Kidney tubule cell (primary cell): ENCODE measurements around the gene FOXC2.
"Not testable (repeated sequence)": the region's sequence is repeated elsewhere in the genome, so short reads cannot be mapped to it uniquely, and the experiment has no call there.

ENCODE experiments used
- DNase-seq: peaks from one replicate; pipeline ENCODE4 v3.0.0-alpha.2; 2018; ENCODE audit warnings: low spot score

FOXC2 gene

GRCh38 chr16:86573646-86574508, 7.2 kb downstream of the FOXC2 start:
- DNase-seq = no peak

DNA sequence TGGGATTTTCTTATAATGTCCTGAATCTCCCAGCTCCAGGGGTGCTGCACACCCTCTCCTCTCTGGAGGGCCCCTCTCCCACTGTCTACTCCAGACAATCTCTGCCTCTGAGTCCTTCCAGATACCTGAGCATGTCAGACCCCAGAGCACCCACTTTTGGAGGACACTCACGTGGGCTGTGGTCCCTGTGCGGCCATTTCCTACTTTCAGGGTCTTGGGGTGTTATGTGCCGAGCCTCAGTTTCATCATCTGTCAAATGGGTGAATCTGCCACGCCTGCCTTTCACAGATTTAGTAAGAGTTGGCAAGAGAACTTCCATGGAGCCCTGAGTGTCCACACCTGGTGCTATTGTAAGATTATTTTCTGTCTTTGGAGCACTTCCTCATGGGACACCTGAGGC, 8.0 kb downstream of the FOXC2 start:
- no peak for DNase-seq

GRCh38 chr16:86575095-86575685, 8.6 kb downstream of the FOXC2 start:
- no peak for DNase-seq

DNA sequence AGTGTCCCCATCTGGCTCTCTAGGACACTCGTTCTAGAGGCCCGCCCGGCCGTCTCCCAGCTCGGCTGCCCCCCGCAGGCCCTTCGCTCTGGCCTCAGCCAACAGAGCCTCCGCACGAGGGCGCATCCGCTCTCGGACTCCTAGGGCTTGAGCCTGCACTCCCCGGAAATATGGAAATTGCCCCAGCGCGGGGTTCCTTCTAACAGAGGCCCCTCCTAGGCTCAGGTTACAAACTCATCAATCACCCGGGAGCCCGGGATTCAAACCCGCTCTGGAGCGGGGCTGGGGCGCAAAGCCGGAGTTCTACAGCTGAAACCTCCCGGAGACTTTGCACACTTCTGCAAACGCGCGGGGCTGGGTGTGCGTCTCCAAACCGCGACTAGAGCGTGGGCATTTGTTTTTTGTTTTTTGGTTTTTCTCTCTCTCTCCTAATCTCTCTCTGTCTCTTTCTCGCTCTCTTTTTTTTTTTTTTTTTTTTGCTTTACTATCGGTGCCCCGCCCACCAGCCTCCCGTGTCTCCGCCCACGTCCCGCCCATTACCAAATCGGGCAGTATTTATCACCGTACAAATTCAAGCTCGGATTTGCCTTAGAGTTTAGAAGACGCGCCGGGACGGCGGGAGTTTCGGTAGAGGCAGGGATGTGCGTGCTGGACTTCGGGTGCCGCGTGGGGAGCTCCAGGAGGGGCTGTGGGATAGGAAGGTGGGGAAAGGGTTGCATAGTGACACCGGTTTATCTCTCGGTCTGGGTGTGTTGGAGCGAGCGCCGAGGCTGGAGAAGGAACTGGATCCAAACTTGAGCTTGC, 9.3 kb downstream of the FOXC2 start:
- DNase-seq = peak; percentile 91

- peak; percentile 43 for DNase-seq
Observed at GRCh38 chr16:86576591-86577313, 10.1 kb downstream of the FOXC2 start.

- DNase-seq = no peak
Observed at GRCh38 chr16:86577314-86577971, 10.8 kb downstream of the FOXC2 start.

DNA sequence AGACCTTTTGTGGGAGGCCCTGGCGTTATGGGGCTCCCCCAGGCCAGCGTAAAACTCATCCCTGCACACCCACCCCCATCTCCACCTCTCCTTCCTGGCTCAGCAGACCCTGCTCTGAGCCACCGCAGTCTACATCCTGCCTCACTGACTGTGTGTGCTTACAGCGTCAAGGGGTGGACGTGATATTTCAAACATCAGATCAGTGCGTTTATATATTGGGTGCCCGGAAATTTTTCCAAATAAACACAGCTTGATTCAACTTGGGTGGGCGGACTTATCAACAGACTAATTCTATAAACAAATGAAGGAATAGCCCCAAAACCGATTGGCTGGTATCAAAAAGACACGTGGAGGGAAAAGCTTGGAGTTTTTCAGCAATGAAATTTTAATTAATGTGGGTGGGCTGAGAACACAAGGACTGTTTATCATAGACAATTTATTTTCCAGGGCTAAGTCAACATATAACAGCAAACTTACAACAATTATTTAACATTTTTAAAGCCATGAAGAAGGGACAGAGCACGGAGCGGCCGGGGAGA, 11.5 kb downstream of the FOXC2 start, which contains the start of gene FOXL1:
FOXL1 (plus strand) TSS at position 489 of the 539 bp plus-strand sequence. CDS start 175 bp downstream, outside the sequence.
- DNase-seq = no peak

DNA sequence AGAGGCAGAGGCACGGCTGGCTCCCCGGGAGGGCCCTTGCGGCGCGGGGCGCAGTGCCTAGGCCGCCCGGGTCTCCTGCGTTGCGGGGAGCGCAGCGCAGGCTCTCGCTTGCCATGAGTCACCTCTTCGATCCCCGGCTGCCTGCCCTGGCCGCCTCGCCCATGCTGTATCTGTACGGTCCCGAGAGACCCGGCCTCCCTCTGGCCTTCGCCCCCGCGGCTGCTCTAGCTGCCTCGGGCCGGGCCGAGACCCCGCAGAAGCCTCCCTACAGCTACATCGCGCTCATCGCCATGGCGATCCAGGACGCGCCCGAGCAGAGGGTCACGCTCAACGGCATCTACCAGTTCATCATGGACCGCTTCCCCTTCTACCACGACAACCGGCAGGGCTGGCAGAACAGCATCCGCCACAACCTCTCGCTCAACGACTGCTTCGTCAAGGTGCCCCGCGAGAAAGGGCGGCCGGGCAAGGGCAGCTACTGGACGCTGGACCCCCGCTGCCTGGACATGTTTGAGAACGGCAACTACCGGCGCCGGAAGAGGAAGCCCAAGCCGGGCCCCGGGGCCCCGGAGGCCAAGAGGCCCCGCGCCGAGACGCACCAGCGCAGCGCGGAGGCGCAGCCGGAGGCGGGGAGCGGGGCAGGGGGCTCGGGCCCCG, 12.1 kb downstream of the FOXC2 start:
- no peak for DNase-seq

GRCh38 chr16:86579268-86580062, 12.8 kb downstream of the FOXC2 start:
- DNase-seq = no peak

DNA sequence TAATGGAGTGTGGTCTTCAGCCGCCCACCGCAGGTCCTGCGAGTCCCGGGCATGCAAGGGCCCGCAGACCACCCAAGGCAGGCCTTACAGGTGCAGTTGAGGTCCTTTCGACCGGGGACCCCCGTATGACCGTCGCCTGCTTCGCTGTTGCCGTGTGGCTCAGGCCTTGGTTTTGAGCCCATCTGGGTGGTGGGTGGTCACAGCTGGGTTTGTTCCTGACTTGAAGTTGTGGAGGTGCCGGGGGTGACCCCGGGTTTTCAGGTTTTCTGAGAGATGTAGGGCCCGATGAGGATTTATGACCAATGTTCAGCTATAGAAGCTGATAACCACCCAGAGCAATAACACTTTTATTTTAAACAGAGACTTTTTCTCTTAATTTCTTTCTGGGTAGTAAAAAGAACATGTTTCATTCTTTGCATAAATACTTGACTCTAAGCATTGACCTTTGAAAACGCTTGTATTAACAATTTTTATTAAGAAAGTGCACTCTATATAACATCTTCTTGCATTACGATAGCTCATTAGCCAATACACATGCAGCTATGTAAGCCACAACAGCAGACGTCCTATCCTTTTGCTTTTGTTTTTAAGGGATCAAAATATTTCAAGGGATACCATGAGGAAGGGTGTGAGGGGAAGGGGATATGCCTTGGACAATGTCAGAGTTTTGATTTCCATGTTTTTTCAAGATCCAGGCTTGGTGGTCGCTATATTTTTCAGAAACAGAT, 13.6 kb downstream of the FOXC2 start:
- no peak for DNase-seq

GRCh38 chr16:86580791-86581170, 14.2 kb downstream of the FOXC2 start:
- no peak for DNase-seq

DNA sequence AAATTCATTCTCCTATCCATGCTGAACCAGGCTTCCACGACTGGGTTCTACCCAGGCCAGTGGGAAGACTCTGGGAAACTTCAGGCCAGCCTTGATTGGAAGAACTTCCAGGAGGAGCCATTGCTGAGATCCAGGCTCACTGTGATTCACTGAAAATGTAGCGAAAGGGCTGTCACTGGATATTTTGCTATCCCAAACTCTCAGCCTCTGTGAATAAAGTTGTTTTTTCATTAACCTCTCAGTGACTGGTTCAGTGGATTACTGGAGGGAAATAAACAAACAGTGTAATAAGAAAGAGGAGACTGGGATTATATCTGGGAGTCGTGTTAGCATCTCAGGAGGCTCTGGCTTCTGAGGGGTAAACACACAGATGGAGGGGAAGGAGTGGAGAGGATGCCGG, 14.8 kb downstream of the FOXC2 start:
- DNase-seq = no peak

- peak; percentile 31 for DNase-seq
Observed at GRCh38 chr16:86584071-86584685, 17.5 kb downstream of the FOXC2 start.

GRCh38 chr16:86584726-86585721, 18.4 kb downstream of the FOXC2 start:
- DNase-seq = peak; percentile 35

GRCh38 chr16:86585821-86586611, 19.4 kb downstream of the FOXC2 start:
- DNase-seq = no peak

DNA sequence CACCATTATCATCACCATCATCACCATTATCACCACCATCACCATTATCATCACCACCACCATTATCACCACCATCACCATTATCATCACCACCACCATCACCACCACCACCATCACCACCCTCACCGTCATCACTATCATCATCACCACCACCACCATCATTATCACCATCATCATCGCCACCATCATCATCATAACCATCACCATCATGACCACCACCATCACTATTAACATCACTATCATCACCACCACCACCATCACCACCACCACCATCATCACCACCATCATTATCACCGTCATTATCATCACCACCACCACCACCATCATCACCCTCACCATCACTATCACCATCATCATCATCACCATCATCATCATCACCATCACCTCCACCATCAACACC, 20.9 kb downstream of the FOXC2 start:
- no peak for DNase-seq

DNA sequence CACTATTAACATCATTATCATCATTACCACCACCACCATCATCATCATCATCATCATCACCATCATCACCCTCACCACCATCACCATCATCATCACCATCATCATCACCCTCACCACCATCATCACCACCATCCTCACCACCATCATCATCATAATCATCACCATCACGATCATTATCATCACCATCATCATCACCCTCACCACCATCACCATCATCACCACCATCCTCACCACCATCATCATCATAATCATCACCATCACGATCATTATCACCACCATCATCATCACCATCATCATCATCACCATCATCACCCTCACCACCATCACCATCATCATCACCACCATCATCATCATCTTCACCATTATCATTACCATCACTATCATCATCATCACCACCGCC, 21.3 kb downstream of the FOXC2 start:
- DNase-seq = not testable (repeated sequence)
